Transverse colon (tissue), 4 donors: ENCODE results near the gene ERN2.

Experiments
- EP300 ChIP-seq: sonication (generic); formaldehyde crosslinking; IDR thresholded peaks from one replicate; pipeline ENCODE4 v1.6.1; 2017; ENCODE audit warnings: antibody characterized with exemption, low read depth
- POLR2A ChIP-seq: fragments of 450-650 bp; IDR thresholded peaks from one replicate; pipeline ENCODE4 v1.6.1; 2016; ENCODE audit warnings: antibody characterized with exemption, mild to moderate bottlenecking, moderate library complexity
- POLR2AphosphoS5 ChIP-seq, 3 donors: sonication (generic); formaldehyde crosslinking; IDR thresholded peaks; one replicate each; pipeline ENCODE4 v1.6.1; 2016; ENCODE audit warnings: antibody characterized with exemption in 3 of 3
- TF ChIP-seq, protein P1 (sequence below), 5 experiments: fragments of 200-600 bp in 3 of 5; fragments of 450-650 bp in 2 of 5; sonication (generic) in 3 of 5; IDR thresholded peaks; 1 replicate in 2 of 5; 2 replicates in 3 of 5; pipeline ENCODE4 v1.5.1; 2016 to 2017; ENCODE audit warnings: antibody characterized with exemption in 5 of 5, inconsistent platforms in 3 of 5, mild to moderate bottlenecking in 2 of 5, moderate library complexity in 1 of 5

DNA sequence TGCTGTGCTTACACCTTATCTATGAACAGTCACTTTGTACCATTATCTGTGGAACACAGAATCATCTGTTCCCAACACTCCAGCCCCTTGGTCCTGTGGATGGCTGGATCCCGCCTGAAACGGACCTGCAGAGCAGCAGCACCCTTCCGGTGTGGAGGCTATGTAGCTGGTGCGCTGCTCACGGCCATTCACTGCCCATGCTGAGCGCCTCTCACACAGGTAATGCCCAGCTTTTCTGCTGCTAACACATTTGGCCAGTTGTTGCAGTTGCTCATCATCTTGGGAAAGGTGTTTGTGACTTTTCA lies 45.7 kb downstream of the ERN2 start:
- TF ChIP-seq POLR2A: no peak
- no peak for TF ChIP-seq POLR2AphosphoS5 (IDR thresholded peaks at IDR 0.05)
- TF ChIP-seq, protein P1, sequence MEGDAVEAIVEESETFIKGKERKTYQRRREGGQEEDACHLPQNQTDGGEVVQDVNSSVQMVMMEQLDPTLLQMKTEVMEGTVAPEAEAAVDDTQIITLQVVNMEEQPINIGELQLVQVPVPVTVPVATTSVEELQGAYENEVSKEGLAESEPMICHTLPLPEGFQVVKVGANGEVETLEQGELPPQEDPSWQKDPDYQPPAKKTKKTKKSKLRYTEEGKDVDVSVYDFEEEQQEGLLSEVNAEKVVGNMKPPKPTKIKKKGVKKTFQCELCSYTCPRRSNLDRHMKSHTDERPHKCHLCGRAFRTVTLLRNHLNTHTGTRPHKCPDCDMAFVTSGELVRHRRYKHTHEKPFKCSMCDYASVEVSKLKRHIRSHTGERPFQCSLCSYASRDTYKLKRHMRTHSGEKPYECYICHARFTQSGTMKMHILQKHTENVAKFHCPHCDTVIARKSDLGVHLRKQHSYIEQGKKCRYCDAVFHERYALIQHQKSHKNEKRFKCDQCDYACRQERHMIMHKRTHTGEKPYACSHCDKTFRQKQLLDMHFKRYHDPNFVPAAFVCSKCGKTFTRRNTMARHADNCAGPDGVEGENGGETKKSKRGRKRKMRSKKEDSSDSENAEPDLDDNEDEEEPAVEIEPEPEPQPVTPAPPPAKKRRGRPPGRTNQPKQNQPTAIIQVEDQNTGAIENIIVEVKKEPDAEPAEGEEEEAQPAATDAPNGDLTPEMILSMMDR (IDR thresholded peaks at IDR 0.05): no peak
- TF ChIP-seq EP300: no peak
